Gastroesophageal sphincter (tissue), 3 donors: ENCODE results near the gene TMEM50A.
"Not testable (repeated sequence)": the region's sequence is repeated elsewhere in the genome, so short reads cannot be mapped to it uniquely, and the experiment has no call there.

Experiments
- POLR2A ChIP-seq, 2 donors: fragments of 450-650 bp; IDR thresholded peaks; one replicate each; pipeline ENCODE4 v1.6.1; 2017; ENCODE audit warnings: antibody characterized with exemption in 2 of 2, mild to moderate bottlenecking in 2 of 2, moderate library complexity in 1 of 2
- TF ChIP-seq, protein P1 (sequence below), 4 experiments: fragments of 200-600 bp in 2 of 4; fragments of 450-650 bp in 2 of 4; sonication (generic) in 1 of 4; IDR thresholded peaks; one replicate each; pipeline ENCODE4 v1.5.1; 2017 to 2019; ENCODE audit warnings: antibody characterized with exemption in 4 of 4, mild to moderate bottlenecking in 2 of 4, moderate library complexity in 2 of 4

DNA sequence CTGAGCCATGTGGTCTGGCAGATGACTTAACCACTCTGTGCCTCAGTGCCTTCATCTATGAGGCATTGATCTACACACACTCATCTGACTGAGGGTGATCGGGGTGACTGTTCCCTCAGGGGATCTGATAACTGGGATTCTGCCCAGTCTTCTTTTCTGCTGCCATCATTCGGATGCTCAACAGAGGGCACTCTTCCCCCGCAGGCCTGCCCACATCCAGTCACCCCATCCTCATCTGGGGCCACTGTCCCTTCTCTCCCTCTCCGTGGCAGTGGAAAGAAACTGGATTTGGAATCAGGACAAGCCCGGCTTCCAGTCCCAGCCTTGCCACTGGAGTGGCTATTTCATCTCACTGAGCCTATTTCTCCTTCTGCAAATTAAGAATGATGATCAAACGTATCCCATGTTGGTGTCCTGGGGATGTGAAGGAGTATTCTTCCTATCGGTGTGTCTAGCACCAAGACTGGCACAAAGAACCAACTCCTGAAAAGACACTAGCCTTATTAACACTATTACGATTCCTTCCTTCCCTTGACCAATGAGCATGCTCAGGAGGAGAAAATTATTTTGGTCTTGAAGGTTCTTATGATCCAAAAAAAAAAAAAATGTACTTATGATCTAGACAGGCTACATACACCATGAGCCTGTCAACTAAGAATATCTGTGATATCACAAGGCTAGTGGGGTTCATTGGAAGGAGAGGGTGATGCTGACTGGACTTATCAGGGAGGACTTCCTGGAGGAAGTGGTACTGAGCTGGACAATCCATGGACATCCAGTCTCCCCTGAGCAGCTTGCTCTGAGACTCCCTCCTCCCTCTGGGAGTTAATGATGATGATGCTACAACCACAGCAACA is 65.0 kb downstream of the TMEM50A start:
- TF ChIP-seq, protein P1, sequence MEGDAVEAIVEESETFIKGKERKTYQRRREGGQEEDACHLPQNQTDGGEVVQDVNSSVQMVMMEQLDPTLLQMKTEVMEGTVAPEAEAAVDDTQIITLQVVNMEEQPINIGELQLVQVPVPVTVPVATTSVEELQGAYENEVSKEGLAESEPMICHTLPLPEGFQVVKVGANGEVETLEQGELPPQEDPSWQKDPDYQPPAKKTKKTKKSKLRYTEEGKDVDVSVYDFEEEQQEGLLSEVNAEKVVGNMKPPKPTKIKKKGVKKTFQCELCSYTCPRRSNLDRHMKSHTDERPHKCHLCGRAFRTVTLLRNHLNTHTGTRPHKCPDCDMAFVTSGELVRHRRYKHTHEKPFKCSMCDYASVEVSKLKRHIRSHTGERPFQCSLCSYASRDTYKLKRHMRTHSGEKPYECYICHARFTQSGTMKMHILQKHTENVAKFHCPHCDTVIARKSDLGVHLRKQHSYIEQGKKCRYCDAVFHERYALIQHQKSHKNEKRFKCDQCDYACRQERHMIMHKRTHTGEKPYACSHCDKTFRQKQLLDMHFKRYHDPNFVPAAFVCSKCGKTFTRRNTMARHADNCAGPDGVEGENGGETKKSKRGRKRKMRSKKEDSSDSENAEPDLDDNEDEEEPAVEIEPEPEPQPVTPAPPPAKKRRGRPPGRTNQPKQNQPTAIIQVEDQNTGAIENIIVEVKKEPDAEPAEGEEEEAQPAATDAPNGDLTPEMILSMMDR (IDR thresholded peaks at IDR 0.05) = peak in 2 of 4 experiments; percentile 12 to 45
- TF ChIP-seq POLR2A (IDR thresholded peaks at IDR 0.05) = not testable (repeated sequence)
